GM12873 (cell line): Measurements from ENCODE around the gene SORL1-AS1.

ENCODE experiments used
- TF ChIP-seq, protein P1 (sequence below): IDR thresholded peaks from 2 replicates; pipeline ENCODE4 v1.5.1; 2012; ENCODE audit warnings: low read depth, mild to moderate bottlenecking, moderate library complexity, low read length, control low read depth; ENCODE audit not compliant: insufficient read depth; ENCODE audit errors: missing control alignments

SORL1-AS1 gene

GRCh38 chr11:121441521-121441920, 11.2 kb downstream of the SORL1-AS1 start:
- TF ChIP-seq, protein P1, sequence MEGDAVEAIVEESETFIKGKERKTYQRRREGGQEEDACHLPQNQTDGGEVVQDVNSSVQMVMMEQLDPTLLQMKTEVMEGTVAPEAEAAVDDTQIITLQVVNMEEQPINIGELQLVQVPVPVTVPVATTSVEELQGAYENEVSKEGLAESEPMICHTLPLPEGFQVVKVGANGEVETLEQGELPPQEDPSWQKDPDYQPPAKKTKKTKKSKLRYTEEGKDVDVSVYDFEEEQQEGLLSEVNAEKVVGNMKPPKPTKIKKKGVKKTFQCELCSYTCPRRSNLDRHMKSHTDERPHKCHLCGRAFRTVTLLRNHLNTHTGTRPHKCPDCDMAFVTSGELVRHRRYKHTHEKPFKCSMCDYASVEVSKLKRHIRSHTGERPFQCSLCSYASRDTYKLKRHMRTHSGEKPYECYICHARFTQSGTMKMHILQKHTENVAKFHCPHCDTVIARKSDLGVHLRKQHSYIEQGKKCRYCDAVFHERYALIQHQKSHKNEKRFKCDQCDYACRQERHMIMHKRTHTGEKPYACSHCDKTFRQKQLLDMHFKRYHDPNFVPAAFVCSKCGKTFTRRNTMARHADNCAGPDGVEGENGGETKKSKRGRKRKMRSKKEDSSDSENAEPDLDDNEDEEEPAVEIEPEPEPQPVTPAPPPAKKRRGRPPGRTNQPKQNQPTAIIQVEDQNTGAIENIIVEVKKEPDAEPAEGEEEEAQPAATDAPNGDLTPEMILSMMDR: no peak

- TF ChIP-seq, protein P1: no peak
These were observed 13.0 kb downstream of the SORL1-AS1 start for GRCh38 chr11:121439759-121440158.

- TF ChIP-seq, protein P1: no peak
These were observed 13.4 kb downstream of the SORL1-AS1 start for GRCh38 chr11:121439337-121439736.

GRCh38 chr11:121437686-121438078, 15.1 kb downstream of the SORL1-AS1 start:
- TF ChIP-seq, protein P1: no peak

DNA sequence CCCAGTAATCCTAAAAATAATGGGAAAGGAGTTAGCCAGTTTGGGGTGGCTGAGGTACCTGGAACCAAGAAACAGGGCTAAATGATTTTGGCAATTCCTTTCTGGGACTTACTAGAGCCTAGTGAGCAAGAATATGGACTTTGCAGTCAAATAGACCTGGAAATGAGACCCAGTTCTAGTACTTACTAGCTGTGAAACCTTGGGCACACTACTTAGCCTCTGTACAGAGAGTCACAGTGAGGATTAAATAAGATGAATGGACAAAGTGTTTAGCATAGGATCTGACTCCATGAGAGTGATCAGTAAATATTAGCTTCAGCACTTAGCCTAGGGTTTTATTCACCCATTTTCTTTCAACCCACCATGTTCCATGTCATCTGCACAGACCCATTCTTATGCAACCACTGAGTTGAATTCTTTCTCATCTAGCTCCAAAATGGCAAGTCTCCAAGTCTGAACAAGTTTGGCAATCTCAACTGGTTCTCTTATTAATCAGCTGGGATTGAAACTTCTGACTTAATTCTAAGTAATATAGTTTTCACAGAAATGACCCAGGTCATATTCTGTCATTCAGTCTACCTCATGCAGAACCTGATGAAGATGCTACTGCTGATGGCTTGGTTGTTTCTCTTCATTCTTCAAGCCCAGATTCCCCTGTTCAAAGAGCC, 15.6 kb downstream of the SORL1-AS1 start:
- TF ChIP-seq, protein P1: no peak

GRCh38 chr11:121435551-121436511, 16.9 kb downstream of the SORL1-AS1 start:
- TF ChIP-seq, protein P1: no peak

- TF ChIP-seq, protein P1: no peak
These were observed 17.6 kb downstream of the SORL1-AS1 start for GRCh38 chr11:121435132-121435531.
